ENCODE data around the gene IRF7. TPM values are rescaled to one million over a fixed set of nuclear protein-coding genes. Genes with fewer than 3 reads are reported as not detected.

The IRF7 gene
- total RNA-seq, 1 donor from 2014 or later = 12.6 TPM

DNA sequence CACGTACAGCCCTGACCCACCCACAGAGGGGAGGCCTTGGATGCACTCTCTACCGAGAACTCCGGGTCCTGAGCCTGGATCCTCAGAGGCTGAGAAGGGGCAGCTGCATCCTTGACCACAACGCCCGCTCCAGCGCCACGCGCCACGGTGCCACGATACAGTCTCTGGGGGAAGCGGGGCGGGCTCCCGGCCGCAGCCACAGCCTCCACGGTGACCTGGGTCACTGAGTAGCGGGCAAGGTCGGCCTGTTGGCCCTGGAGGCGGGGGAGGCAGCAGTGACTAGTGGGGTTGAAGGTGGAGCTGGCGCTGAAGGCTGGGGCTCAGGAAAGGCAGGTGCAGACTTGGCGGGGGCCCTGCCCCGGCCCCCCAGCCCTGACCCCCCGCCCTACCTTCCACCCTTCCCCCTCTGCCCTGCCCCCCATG lies 3.9 kb upstream of the IRF7 start:
- Mint-ChIP-seq H3K4me1 (ENCODE audit: low read depth) (peaks cover 2% of the 10 kb centered on the region), H3K27me3 (no peaks in the 10 kb centered on the region), H3K36me3 (ENCODE audit: insufficient read depth) (no peaks in the 10 kb centered on the region), H3K4me3 (ENCODE audit: low read depth) (no peak overlapping the region), H3K27ac (no peak overlapping the region), H3K9me3 (ENCODE audit: low read depth) (no peaks in the 10 kb centered on the region)
- no peak for DNase-seq (ENCODE audit: low spot score, unreplicated experiment)
- TF ChIP-seq, protein P1, sequence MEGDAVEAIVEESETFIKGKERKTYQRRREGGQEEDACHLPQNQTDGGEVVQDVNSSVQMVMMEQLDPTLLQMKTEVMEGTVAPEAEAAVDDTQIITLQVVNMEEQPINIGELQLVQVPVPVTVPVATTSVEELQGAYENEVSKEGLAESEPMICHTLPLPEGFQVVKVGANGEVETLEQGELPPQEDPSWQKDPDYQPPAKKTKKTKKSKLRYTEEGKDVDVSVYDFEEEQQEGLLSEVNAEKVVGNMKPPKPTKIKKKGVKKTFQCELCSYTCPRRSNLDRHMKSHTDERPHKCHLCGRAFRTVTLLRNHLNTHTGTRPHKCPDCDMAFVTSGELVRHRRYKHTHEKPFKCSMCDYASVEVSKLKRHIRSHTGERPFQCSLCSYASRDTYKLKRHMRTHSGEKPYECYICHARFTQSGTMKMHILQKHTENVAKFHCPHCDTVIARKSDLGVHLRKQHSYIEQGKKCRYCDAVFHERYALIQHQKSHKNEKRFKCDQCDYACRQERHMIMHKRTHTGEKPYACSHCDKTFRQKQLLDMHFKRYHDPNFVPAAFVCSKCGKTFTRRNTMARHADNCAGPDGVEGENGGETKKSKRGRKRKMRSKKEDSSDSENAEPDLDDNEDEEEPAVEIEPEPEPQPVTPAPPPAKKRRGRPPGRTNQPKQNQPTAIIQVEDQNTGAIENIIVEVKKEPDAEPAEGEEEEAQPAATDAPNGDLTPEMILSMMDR (IDR thresholded peaks at IDR 0.05; ENCODE audit: unreplicated experiment) = no peak

DNA sequence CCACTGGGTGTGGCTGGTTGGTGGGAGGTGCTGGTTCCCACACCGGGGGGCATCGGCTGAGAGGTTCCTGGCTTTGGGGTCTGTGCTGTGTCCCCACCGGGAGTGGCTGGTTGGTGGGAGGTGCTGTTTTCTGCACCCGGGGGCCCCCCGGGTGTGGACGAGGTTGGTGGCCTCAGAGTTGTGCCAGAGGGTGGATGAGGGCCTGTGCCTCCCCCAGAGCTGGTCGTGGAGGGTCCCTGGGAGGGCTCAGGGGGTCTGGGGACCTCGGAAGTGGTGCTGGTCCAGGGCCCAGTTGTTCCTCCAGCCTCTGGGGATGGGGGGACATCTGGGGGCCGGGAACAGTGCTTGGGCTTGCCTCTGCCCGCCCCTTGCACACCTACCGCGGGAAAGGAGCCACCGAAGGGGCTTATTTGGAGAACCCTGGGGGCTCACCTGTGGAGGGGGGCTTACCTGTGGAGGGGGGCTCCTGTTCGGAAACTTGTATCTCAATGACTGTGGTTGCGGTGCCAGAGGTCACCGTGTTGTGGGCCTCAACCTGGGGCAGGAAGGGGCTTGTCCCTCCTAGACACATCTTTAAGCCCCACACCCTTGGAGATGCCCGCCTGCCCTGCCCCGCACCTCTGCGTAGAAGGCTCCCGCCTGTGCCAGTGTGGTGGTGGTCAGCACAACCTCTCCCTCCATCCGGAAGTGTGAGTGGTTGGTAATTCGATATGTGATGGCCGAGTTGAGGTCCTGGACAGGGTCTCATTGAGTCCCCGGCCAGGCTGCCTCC lies 3.3 kb upstream of the IRF7 start:
- TF ChIP-seq, protein P1 (IDR thresholded peaks at IDR 0.05; ENCODE audit: unreplicated experiment) = no peak
- peaks cover 2% of the 10 kb centered on the region for H3K4me1 Mint-ChIP-seq (ENCODE audit: low read depth)
- peak overlapping the region; percentile 33 for H3K27ac Mint-ChIP-seq
- H3K36me3 Mint-ChIP-seq (ENCODE audit: insufficient read depth) = no peaks in the 10 kb centered on the region
- no peak for DNase-seq (ENCODE audit: low spot score, unreplicated experiment)
- H3K4me3 Mint-ChIP-seq (ENCODE audit: low read depth) = no peak overlapping the region
- no peaks in the 10 kb centered on the region for H3K9me3 Mint-ChIP-seq (ENCODE audit: low read depth)
- H3K27me3 Mint-ChIP-seq = no peaks in the 10 kb centered on the region

DNA sequence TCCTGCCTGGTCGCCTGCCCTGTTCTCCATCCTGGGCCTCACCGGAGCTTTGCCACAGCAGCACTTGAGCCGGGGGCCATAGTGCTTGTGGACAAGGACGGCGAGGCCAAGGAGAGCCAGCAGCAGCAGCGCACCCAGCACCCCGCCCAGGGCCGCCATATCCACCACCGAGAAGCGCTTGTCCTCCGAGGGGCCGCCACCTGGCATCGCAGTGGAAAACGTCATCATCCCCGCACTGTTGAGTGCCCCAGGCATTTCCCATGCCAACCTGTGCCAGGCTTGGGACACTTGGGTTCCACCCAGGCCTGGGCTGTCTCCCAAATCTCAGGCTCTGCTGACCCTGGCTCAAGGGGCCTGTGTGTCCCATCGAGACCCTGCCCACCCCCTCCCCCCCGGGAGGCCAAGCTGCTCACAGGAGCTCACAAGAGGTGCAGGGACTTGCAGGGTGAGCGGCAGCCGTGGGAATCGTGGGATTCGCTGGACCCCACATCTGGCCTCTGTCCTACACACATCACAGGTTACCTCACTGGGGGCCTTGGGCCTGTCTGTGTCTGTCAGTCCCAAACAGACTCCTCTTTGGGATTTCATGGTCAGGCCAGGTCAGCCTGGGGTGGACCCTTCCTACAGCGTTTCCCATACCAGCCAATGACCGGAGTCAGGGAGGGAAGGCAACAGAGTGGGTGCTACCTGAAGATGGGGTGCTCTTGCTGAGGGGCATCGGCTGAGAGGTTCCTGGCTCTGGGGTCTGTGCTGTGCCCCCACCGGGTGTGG lies 2.3 kb upstream of the IRF7 start:
- Mint-ChIP-seq H3K4me1 (ENCODE audit: low read depth) (peaks cover 2% of the 10 kb centered on the region), H3K27me3 (no peaks in the 10 kb centered on the region), H3K27ac (peak overlapping the region; percentile 33), H3K9me3 (ENCODE audit: low read depth) (no peaks in the 10 kb centered on the region), H3K36me3 (ENCODE audit: insufficient read depth) (no peaks in the 10 kb centered on the region), H3K4me3 (ENCODE audit: low read depth) (no peak overlapping the region)
- TF ChIP-seq, protein P1 (IDR thresholded peaks at IDR 0.05; ENCODE audit: unreplicated experiment) = no peak
- DNase-seq (ENCODE audit: low spot score, unreplicated experiment) = no peak

DNA sequence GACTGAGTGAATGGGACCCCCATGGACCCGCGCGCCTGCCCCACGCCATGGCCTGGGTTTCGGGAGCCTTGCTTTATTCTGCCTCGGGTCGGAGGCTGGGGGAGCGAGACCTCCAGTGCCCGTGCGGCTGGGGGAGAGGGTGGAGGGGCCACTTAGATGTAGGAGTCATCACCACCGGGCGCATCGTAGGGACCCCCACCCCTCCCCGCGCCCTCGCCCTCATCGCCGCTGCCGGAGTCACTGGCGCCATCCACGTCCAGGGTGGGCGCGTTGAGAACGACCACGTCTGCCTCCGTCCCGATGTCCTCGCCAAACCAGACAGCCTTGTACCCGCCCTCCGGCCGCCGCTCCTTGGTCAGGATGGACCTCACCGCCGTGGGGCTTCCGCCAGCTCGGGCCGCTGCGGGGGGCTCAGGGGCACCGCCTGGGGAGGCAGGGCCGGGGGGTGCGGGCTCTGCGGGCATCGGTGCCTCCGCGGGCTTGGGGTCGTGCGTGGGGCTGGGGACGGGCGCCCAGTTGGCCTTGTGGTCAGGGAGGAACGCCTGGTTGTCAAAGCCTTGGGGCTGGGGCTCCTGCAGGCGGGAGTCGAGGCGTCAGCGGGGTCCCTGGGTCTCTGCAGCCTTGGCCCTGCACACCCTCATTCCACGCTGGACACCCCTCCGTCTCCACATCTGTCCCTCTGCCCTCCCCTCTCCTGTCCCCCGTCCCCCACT lies 1.6 kb upstream of the IRF7 start:
- H3K9me3 Mint-ChIP-seq (ENCODE audit: low read depth) = no peaks in the 10 kb centered on the region
- H3K4me3 Mint-ChIP-seq (ENCODE audit: low read depth) = no peak overlapping the region

More for the DNA sequence above, 1.6 kb upstream of the IRF7 start:
- Mint-ChIP-seq H3K27ac (no peak overlapping the region), H3K36me3 (ENCODE audit: insufficient read depth) (no peaks in the 10 kb centered on the region), H3K27me3 (no peaks in the 10 kb centered on the region), H3K4me1 (ENCODE audit: low read depth) (peaks cover 2% of the 10 kb centered on the region)
- DNase-seq (ENCODE audit: low spot score, unreplicated experiment) = no peak
- TF ChIP-seq, protein P1 (IDR thresholded peaks at IDR 0.05; ENCODE audit: unreplicated experiment) = no peak

Data from progenitor cell of endocrine pancreas (in vitro differentiated cells).